PC-9 (cell line): Measurements from ENCODE around the gene RNF5. TPM values are rescaled to one million over a fixed set of nuclear protein-coding genes. Genes with fewer than 3 reads are reported as not detected.

Experiments
- BruUV-seq: library from RNA; stranded (reverse); fragments of 400-500 nt; replicated peaks from 2 replicates; lab custom pipeline; 2021; lab: Mats Ljungman, UMichigan
- CTCF ChIA-PET: fragments of 300-600 bp; sonication (Branson Sonifier 250); formaldehyde crosslinking; loops from one replicate; lab custom pipeline; 2022; ENCODE audit warnings: antibody characterized with exemption; lab: Charles Lee
- POLR2A ChIA-PET: fragments of 300-600 bp; sonication (Branson Sonifier 250); formaldehyde crosslinking; loops from one replicate; lab custom pipeline; 2022; ENCODE audit warnings: antibody characterized with exemption; ENCODE audit not compliant: unreplicated experiment; lab: Charles Lee
- DNase-seq, 2 experiments: peaks; one replicate each; pipeline versions ENCODE4 v3.0.0 to v3.0.0-alpha.2; 2015 to 2022; ENCODE audit warnings: mixed read lengths in 1 of 2
- H2AFZ ChIP-seq: fragments of 200-600 bp; sonication (generic); 2 replicates; pipeline ENCODE4 v1.8.1; 2017; ENCODE audit warnings: antibody characterized with exemption
- H3F3A ChIP-seq: fragments of 200-600 bp; sonication (generic); 2 replicates; pipeline ENCODE4 v1.8.1; 2017; ENCODE audit warnings: antibody characterized with exemption, mild to moderate bottlenecking, low read depth; ENCODE audit not compliant: insufficient read depth
- H3K27ac ChIP-seq: fragments of 200-600 bp; sonication (generic); 2 replicates; pipeline ENCODE4 v1.6.1; 2016; ENCODE audit warnings: mixed run types
- H3K27me3 ChIP-seq: fragments of 200-600 bp; sonication (generic); 2 replicates; pipeline ENCODE4 v1.6.1; 2016; ENCODE audit warnings: low read depth, mixed run types; ENCODE audit not compliant: insufficient read depth
- H3K36me3 ChIP-seq: fragments of 200-600 bp; sonication (generic); 2 replicates; pipeline ENCODE4 v1.6.1; 2016; ENCODE audit warnings: low read depth, mixed run types
- H3K4me1 ChIP-seq: fragments of 200-600 bp; sonication (generic); replicated peaks from 2 replicates; pipeline ENCODE4 v1.6.1; 2016; ENCODE audit warnings: mixed run types; ENCODE audit not compliant: insufficient read depth
- H3K4me2 ChIP-seq: fragments of 200-600 bp; sonication (generic); 2 replicates; pipeline ENCODE4 v1.6.1; 2017; ENCODE audit warnings: mixed run types
- H3K4me3 ChIP-seq: fragments of 200-600 bp; sonication (generic); 2 replicates; pipeline ENCODE4 v1.6.1; 2016; ENCODE audit warnings: mixed run types
- H3K79me2 ChIP-seq: fragments of 200-600 bp; sonication (generic); 2 replicates; pipeline ENCODE4 v1.6.1; 2017; ENCODE audit warnings: low read depth, mixed run types
- H3K9me2 ChIP-seq: fragments of 200-600 bp; sonication (generic); 2 replicates; pipeline ENCODE4 v1.8.1; 2017; ENCODE audit warnings: mild to moderate bottlenecking; ENCODE audit not compliant: insufficient read depth
- H3K9me3 ChIP-seq: fragments of 200-600 bp; sonication (generic); 2 replicates; pipeline ENCODE4 v1.8.1; 2016; ENCODE audit warnings: low read depth; ENCODE audit not compliant: insufficient read depth
- H4K20me1 ChIP-seq: fragments of 200-600 bp; sonication (generic); 2 replicates; pipeline ENCODE4 v1.8.1; 2017; ENCODE audit not compliant: insufficient read depth
- EZH2 ChIP-seq: fragments of 200-600 bp; sonication (generic); IDR thresholded peaks from 2 replicates; pipeline ENCODE4 v1.8.0; 2017; ENCODE audit warnings: antibody characterized with exemption, low read depth
- intact Hi-C: fragments of 100-400 bp; cut with micrococcal nuclease; formaldehyde crosslinking; loops from one replicate; pipeline ENCODE4 v1.10.0; 2022; ENCODE audit not compliant: unreplicated experiment
- total RNA-seq: library from RNA; stranded (reverse); gene quantifications from 2 replicates; pipeline ENCODE4 v1.2.3, GENCODE V29; 2021
- TF ChIP-seq, protein P1 (sequence below): fragments of 200-600 bp; sonication (generic); conservative IDR thresholded peaks from 2 replicates; pipeline ENCODE4 v1.6.1; 2017; ENCODE audit warnings: mixed run types, antibody characterized with exemption, mild to moderate bottlenecking, moderate library complexity

RNF5 gene
- total RNA-seq, 1 experiment from 2014 or later = 45.6 TPM

DNA sequence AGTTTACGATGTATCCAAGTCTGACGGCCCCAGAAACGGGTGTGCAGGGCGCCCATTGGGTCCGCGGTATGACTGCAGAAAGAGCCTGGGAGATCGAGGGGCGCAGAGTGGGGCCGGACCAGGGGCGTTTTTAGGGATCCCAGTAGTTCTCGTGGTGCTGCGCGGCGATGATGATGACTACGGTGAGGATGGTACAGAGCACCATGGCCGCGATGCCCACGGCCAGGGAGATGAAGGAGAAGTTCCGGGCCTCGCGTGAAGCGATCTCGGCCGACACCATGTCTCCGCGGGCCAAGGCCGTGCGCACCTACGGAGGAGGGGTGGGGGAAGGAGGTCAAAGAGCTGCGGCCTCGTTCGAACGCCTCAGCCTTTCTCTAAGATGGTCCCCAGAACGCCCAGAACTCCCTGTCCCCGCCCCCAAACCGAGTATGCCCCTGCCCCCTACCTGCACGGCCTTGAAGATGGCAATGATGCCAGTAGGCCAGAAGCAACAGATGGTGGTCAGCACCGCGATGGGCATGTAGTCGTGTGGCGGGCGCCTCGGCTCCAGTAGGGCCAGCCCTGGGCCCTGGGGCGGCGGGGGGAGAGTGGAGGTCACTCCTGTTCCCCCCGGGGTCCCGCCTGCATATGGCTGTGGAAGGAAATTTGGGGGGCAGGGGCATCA, 29.0 kb upstream of the RNF5 start:
- TF ChIP-seq, protein P1, sequence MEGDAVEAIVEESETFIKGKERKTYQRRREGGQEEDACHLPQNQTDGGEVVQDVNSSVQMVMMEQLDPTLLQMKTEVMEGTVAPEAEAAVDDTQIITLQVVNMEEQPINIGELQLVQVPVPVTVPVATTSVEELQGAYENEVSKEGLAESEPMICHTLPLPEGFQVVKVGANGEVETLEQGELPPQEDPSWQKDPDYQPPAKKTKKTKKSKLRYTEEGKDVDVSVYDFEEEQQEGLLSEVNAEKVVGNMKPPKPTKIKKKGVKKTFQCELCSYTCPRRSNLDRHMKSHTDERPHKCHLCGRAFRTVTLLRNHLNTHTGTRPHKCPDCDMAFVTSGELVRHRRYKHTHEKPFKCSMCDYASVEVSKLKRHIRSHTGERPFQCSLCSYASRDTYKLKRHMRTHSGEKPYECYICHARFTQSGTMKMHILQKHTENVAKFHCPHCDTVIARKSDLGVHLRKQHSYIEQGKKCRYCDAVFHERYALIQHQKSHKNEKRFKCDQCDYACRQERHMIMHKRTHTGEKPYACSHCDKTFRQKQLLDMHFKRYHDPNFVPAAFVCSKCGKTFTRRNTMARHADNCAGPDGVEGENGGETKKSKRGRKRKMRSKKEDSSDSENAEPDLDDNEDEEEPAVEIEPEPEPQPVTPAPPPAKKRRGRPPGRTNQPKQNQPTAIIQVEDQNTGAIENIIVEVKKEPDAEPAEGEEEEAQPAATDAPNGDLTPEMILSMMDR = no peak
- TF ChIP-seq EZH2 = no peak
- CTCF ChIA-PET = no interaction called here
- H3K79me2 ChIP-seq = peaks cover 13% of the 10 kb centered on the region
- BruUV-seq = no TSS peak
- DNase-seq = no peak
- H3K36me3 ChIP-seq = no peaks in the 10 kb centered on the region
- no peaks in the 10 kb centered on the region for H3K9me2 ChIP-seq
- intact Hi-C loops = no loop called here
- H3F3A ChIP-seq = peaks cover 36% of the 10 kb centered on the region; the same call in 1 of the 2 replicates
- H3K4me3 ChIP-seq = no peak overlapping the region
- no peaks in the 10 kb centered on the region for H4K20me1 ChIP-seq
- H2AFZ ChIP-seq = no peak overlapping the region
- no peaks in the 10 kb centered on the region for H3K27me3 ChIP-seq
- H3K27ac ChIP-seq = no peak overlapping the region
- no peak overlapping the region for H3K4me2 ChIP-seq
- no peaks in the 10 kb centered on the region for H3K9me3 ChIP-seq
- peaks cover 32% of the 10 kb centered on the region for H3K4me1 ChIP-seq
- POLR2A ChIA-PET = no interaction called here

DNA sequence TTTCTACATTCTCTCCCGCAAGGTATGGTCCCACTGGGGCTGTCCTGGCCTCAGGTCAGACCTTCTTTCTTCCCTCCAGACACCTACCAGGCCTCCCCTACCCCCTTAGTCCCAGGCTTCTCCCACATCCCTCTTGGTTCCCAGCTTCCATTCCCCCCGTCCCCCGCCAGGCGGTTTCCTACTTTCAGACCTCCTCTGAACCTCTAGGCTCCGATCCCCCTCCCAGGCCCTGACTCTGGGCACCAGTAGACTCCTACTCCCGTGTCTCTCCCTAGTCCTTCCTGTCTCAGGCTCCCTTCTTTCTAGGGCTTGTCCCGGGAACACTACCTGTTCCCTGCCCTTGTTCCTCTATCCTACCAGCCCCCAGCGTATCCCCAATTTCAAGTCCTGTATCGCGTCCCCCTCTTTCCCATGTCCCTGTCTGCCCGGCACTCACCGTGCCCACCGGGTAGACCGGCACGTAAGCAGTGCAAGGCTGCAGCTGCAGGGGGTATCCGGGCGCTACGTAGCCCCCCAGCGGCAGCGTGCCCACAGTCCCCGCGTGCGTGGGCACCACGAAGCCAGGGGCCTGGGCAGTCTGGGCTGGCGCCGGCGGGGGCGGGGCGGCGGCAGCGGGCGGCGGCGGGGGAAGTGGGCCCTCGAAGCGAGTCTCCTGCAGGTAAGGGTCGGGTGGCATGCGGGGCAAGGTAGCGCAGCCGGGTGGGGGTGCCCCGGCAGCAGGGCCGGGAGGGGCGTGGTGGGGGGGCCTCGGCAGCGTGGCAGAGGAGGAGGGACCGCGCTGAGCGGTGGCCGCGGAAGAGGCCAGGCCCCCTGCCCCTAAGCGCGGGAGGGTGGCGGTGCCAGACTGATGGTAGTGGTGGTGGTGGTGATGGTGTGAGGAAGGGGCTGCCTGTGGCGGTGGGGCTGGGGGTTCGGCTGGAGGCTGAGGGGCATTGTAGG, 28.0 kb upstream of the RNF5 start:
- Histone ChIP-seq H3K4me1 (peaks cover 28% of the 10 kb centered on the region), H3K79me2 (peaks cover 22% of the 10 kb centered on the region), H3K27ac (no peak overlapping the region), H3K9me3 (no peaks in the 10 kb centered on the region), H3K4me3 (no peak overlapping the region), H3K36me3 (no peaks in the 10 kb centered on the region), H3F3A (peaks cover 33% of the 10 kb centered on the region; the same call in 1 of the 2 replicates), H4K20me1 (0 out of 2 replicates have a peak, but pooled peaks cover 2% of the 10 kb centered on the region), H3K4me2 (no peak overlapping the region), H3K9me2 (no peaks in the 10 kb centered on the region), H3K27me3 (no peaks in the 10 kb centered on the region), H2AFZ (no peak overlapping the region)
- TF ChIP-seq, protein P1 = no peak
- no peak for TF ChIP-seq EZH2
- no peak for DNase-seq
- intact Hi-C loops = no loop called here
- no TSS peak for BruUV-seq
- CTCF ChIA-PET = interaction anchor here (1.0 kb wide), 1 partner anchor 19 kb away, joined by 5 read pairs; no protein-coding TSS in a partner anchor
- POLR2A ChIA-PET = no interaction called here

DNA sequence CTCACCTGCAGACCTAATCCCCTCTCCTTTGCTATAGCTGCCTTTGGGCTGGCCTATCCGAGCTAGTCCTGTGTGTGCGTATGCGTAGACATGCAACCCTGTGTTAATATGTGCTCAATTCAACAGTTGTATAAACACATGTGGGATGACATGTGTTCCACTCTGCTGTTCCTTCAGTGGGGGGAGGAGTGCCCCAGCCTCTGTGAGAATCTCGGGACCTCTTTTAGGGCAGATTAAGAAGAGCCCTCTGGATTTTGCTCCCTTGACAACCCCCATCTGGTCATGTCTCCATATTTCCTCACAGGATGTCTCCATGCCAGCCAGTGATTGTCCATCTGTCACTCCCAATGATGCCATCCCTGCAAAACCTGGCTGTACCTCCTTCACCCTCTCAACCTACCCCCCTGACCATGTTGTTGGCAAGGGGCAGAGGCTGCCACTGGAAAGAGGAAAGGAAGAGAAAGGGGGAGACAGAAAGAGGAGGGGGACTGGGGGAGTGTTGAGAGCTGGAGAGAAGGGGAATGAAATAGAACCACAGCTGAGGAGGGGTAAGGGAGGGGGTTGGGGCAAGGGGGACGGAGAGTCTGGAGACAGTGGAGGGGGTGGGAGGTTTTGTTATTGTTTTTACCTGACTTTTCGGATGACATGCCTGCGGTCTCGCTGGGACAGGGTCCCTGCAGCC, 26.9 kb upstream of the RNF5 start:
- H3K79me2 ChIP-seq = peaks cover 30% of the 10 kb centered on the region
- no peak overlapping the region for H2AFZ ChIP-seq
- BruUV-seq = no TSS peak
- H4K20me1 ChIP-seq = 0 out of 2 replicates have a peak, but pooled peaks cover 2% of the 10 kb centered on the region
- TF ChIP-seq, protein P1 = no peak
- no peak for TF ChIP-seq EZH2
- H3F3A ChIP-seq = peaks cover 25% of the 10 kb centered on the region; the same call in 1 of the 2 replicates
- intact Hi-C loops = no loop called here
- H3K4me3 ChIP-seq = no peak overlapping the region
- ChIA-PET CTCF (interaction anchor here (1.0 kb wide), 1 partner anchor 18 kb away, joined by 5 read pairs; no protein-coding TSS in a partner anchor), POLR2A (no interaction called here)
- no peak overlapping the region for H3K27ac ChIP-seq
- no peaks in the 10 kb centered on the region for H3K9me2 ChIP-seq
- no peak for DNase-seq
- no peak overlapping the region; the same call in 1 of the 2 replicates for H3K4me2 ChIP-seq
- H3K27me3 ChIP-seq = no peaks in the 10 kb centered on the region
- 0 out of 2 replicates have a peak, but pooled peaks cover 3% of the 10 kb centered on the region for H3K36me3 ChIP-seq
- no peaks in the 10 kb centered on the region for H3K9me3 ChIP-seq
- peaks cover 24% of the 10 kb centered on the region for H3K4me1 ChIP-seq
